ENCODE measurements around the gene BICD2. TPM values are rescaled to one million over a fixed set of nuclear protein-coding genes. Genes with fewer than 3 reads are reported as not detected.

BICD2 gene
- total and polyA plus RNA-seq, 2 of the 8 experiments (the other 6 are each of a cell fraction or from before 2014, with no cell fraction given), result 6.6 to 22.8 TPM

GRCh38 chr9:92804727-92805126, 40.1 kb upstream of the BICD2 start:
- Histone ChIP-seq H3K56ac (replicated peaks; ENCODE audit: insufficient read length, low read depth, low read length) (peak overlapping the region; percentile 95), H3K23me2 (ENCODE audit: low read depth, low read length) (peaks cover 33% of the 10 kb centered on the region), H2BK120ac (replicated peaks; ENCODE audit: low read depth, low read length) (no peak overlapping the region), H3K4me1 (replicated peaks in 1 of 4; ENCODE audit: control insufficient read depth in 3 of 4, insufficient read depth in 4 of 4, low read length in 3 of 4) (peaks cover 0 to 10% (median 5%) of the 10 kb centered on the region in 4 experiments; a peak in 5 of 7 replicates), H2BK5ac (ENCODE audit: low read depth, low read length) (0 out of 2 replicates have a peak overlapping the region, but pooled peaks have one; percentile 22), H2BK15ac (ENCODE audit: low read length) (peak overlapping the region; percentile 37; the same call in 1 of the 2 replicates), H2AFZ (ENCODE audit: low read length) (no peak overlapping the region), H3K4me2 (ENCODE audit: insufficient read depth in 1 of 2, low read depth in 2 of 2, low read length in 2 of 2) (no peak overlapping the region), H3K36me3 (ENCODE audit: control insufficient read depth in 2 of 4, insufficient read depth in 4 of 4, low read length in 3 of 4) (no peaks in the 10 kb centered on the region), H2BK20ac (ENCODE audit: low read length) (0 out of 2 replicates have a peak overlapping the region, but pooled peaks have one; percentile 21), H4K20me1 (replicated peaks in 1 of 2; ENCODE audit: control insufficient read depth in 1 of 2, insufficient read depth in 2 of 2, low read length in 2 of 2) (peaks cover 0 to 12% of the 10 kb centered on the region in 2 experiments), H3K4ac (replicated peaks; ENCODE audit: insufficient read length, low read depth, low read length) (peak overlapping the region; percentile 99), H3K9ac (replicated peaks in 1 of 4; ENCODE audit: extremely low read depth in 1 of 4, low read depth in 3 of 4, low read length in 3 of 4) (no peak overlapping the region), H3K14ac (ENCODE audit: insufficient read length) (no peak overlapping the region), H3K4me3 (ENCODE audit: extremely low read depth in 1 of 4, insufficient read depth in 2 of 4, low read depth in 3 of 4, low read length in 4 of 4) (no peak overlapping the region), H3K79me2 (ENCODE audit: control insufficient read depth in 1 of 2, insufficient read depth in 2 of 2, low read length in 2 of 2) (no peaks in the 10 kb centered on the region), H3K27me3 (replicated peaks in 1 of 4; ENCODE audit: control insufficient read depth in 3 of 4, extremely low read depth in 1 of 4, insufficient read depth in 3 of 4, low read length in 3 of 4) (peaks cover 26 to 53% (median 43%) of the 10 kb centered on the region in 4 experiments), H4K91ac (replicated peaks; ENCODE audit: insufficient read length, low read length) (peak overlapping the region; percentile 88), H4K5ac (ENCODE audit: insufficient read length, low read depth, low read length) (no peak overlapping the region), H3K79me1 (ENCODE audit: low read depth, low read length) (no peaks in the 10 kb centered on the region), H4K8ac (ENCODE audit: extremely low read depth, insufficient read depth, low read length) (no peak overlapping the region), H3K23ac (ENCODE audit: insufficient read length) (no peak overlapping the region), H3K27ac (ENCODE audit: low read depth, low read length) (no peak overlapping the region), H3K18ac (ENCODE audit: extremely low read depth, low read length) (no peak overlapping the region), H2AK5ac (ENCODE audit: low read depth, low read length) (peak overlapping the region; percentile 99), H2BK12ac (ENCODE audit: low read depth, low read length) (peak overlapping the region; percentile 96; the same call in 1 of the 2 replicates), H3K9me3 (ENCODE audit: insufficient read depth in 2 of 2, low read depth in 1 of 2, low read length in 1 of 2) (no peaks in the 10 kb centered on the region)
- ChIA-PET CTCF (ENCODE audit: partially characterized antibody) (no interaction called here), POLR2A (ENCODE audit: partially characterized antibody) (no interaction called here)
- TF ChIP-seq ATF2 (IDR thresholded peaks at IDR 0.05; ENCODE audit: low read length), result no peak
- no peak for TF ChIP-seq SUZ12 (IDR thresholded peaks at IDR 0.05; ENCODE audit: low read length)
- TF ChIP-seq SIN3A (conservative IDR thresholded peaks at IDR 0.05 in 1 of 2, IDR thresholded peaks at IDR 0.05 in 1 of 2; ENCODE audit: low read depth in 1 of 2, low read length in 2 of 2), result no peak
- no peak for TF ChIP-seq SP1 (IDR thresholded peaks at IDR 0.05; ENCODE audit: low read depth, low read length)
- no peak for TF ChIP-seq RBBP5 (IDR thresholded peaks at IDR 0.05; ENCODE audit: borderline replicate concordance, low read depth, low read length)
- TF ChIP-seq KDM5A (IDR thresholded peaks at IDR 0.05; ENCODE audit: low read length), result no peak
- TF ChIP-seq SIRT6 (IDR thresholded peaks at IDR 0.05; ENCODE audit: low read length), result no peak
- TF ChIP-seq CBX8 (IDR thresholded peaks at IDR 0.05; ENCODE audit: borderline replicate concordance, low read depth, low read length), result no peak
- no peak for TF ChIP-seq SRF (IDR thresholded peaks at IDR 0.05; ENCODE audit: low read depth, low read length)
- no peak for TF ChIP-seq FOSL1 (IDR thresholded peaks at IDR 0.05; ENCODE audit: insufficient read depth, low read depth, low read length)
- no peak for TF ChIP-seq KDM4A (IDR thresholded peaks at IDR 0.05; ENCODE audit: low read depth, low read length, severe bottlenecking)
- TF ChIP-seq EGR1 (IDR thresholded peaks at IDR 0.05; ENCODE audit: borderline replicate concordance, low read depth, low read length), result no peak
- TF ChIP-seq JUND (IDR thresholded peaks at IDR 0.05; ENCODE audit: low read length), result no peak
- DNase-seq (ENCODE audit: low read depth in 1 of 2, low spot score in 2 of 2), result no peak
- FAIRE-seq, result no peak
- WGBS, 2 experiments (ENCODE audit: extremely low coverage in 1 of 2, insufficient coverage in 1 of 2, insufficient read length in 1 of 2, insufficient replicate concordance in 2 of 2, low coverage in 1 of 2, low lambda C conversion rate in 2 of 2, missing lambda C conversion rate in 1 of 2), result 82 to 100% methylated on average over 2 to 6 of the region's 6 CpGs

All from H1 (cell line).